Immature natural killer cell (primary cell): ENCODE data around the gene SLC18A3. TPM values are rescaled to one million over a fixed set of nuclear protein-coding genes. Genes with fewer than 3 reads are reported as not detected.

Source experiments
- DNase-seq, 3 donors: peaks; one replicate each; pipeline ENCODE4 v3.0.0; 2022; ENCODE audit warnings: mixed read lengths in 1 of 3
- H3K27ac Mint-ChIP-seq, 6 donors: one replicate each; pipeline ENCODE4 v1.8.0; 2020; ENCODE audit warnings: mixed read lengths in 6 of 6, mild to moderate bottlenecking in 5 of 6, inconsistent platforms in 4 of 6, moderate library complexity in 3 of 6
- H3K27me3 Mint-ChIP-seq, 3 donors: one replicate each; pipeline ENCODE4 v1.8.0; 2020 to 2021; ENCODE audit warnings: low read depth in 3 of 3, mild to moderate bottlenecking in 3 of 3, mixed read lengths in 3 of 3, moderate library complexity in 3 of 3, inconsistent platforms in 1 of 3
- H3K36me3 Mint-ChIP-seq, 3 donors: one replicate each; pipeline ENCODE4 v1.8.0; 2020; ENCODE audit warnings: mixed read lengths in 3 of 3, inconsistent platforms in 2 of 3, mild to moderate bottlenecking in 2 of 3
- H3K4me1 Mint-ChIP-seq, 2 donors: one replicate each; pipeline ENCODE4 v1.8.0; 2020; ENCODE audit warnings: inconsistent platforms in 2 of 2, mild to moderate bottlenecking in 2 of 2, mixed read lengths in 2 of 2, moderate library complexity in 1 of 2
- H3K4me3 Mint-ChIP-seq, 5 donors: one replicate each; pipeline ENCODE4 v1.8.0; 2020; ENCODE audit warnings: mild to moderate bottlenecking in 5 of 5, mixed read lengths in 5 of 5, inconsistent platforms in 3 of 5, moderate library complexity in 3 of 5
- H3K9me3 Mint-ChIP-seq, 6 donors: one replicate each; pipeline ENCODE4 v1.8.0; 2020; ENCODE audit warnings: mild to moderate bottlenecking in 6 of 6, mixed read lengths in 6 of 6, inconsistent platforms in 4 of 6, moderate library complexity in 3 of 6
- polyA plus RNA-seq, 3 donors: library from polyadenylated mRNA; unstranded; fragments of 300-500 nt; fragmentation: Illumina TruSeq; gene quantifications; one replicate each; pipeline ENCODE4 v1.2.3, GENCODE V29; 2021

SLC18A3 gene
- polyA plus RNA-seq, 3 donors from 2014 or later = not detected

- no peak overlapping the region for H3K27ac Mint-ChIP-seq
- H3K4me3 Mint-ChIP-seq = no peak overlapping the region
- H3K4me1 Mint-ChIP-seq = no peaks in the 10 kb centered on the region
- DNase-seq = no peak
- no peaks in the 10 kb centered on the region for H3K9me3 Mint-ChIP-seq
- peaks cover 5 to 12% (median 8%) of the 10 kb centered on the region in 3 donors for H3K27me3 Mint-ChIP-seq
- no peaks in the 10 kb centered on the region for H3K36me3 Mint-ChIP-seq
These were observed 10.6 kb upstream of the SLC18A3 start for GRCh38 chr10:49599546-49599945.

- Mint-ChIP-seq H3K9me3 (no peaks in the 10 kb centered on the region), H3K4me1 (no peaks in the 10 kb centered on the region), H3K27ac (no peak overlapping the region), H3K27me3 (peaks cover 4 to 12% (median 12%) of the 10 kb centered on the region in 3 donors), H3K36me3 (no peaks in the 10 kb centered on the region), H3K4me3 (no peak overlapping the region)
- DNase-seq = no peak
These were observed 10.1 kb upstream of the SLC18A3 start for GRCh38 chr10:49600046-49600445.

GRCh38 chr10:49600781-49601400 is 9.2 kb upstream of the SLC18A3 start:
- no peak for DNase-seq
- H3K36me3 Mint-ChIP-seq = no peaks in the 10 kb centered on the region
- no peaks in the 10 kb centered on the region for H3K9me3 Mint-ChIP-seq
- H3K27ac Mint-ChIP-seq = no peak overlapping the region
- no peak overlapping the region for H3K4me3 Mint-ChIP-seq
- peaks cover 4 to 12% (median 10%) of the 10 kb centered on the region in 3 donors for H3K27me3 Mint-ChIP-seq
- H3K4me1 Mint-ChIP-seq = no peaks in the 10 kb centered on the region

- H3K27me3 Mint-ChIP-seq = peaks cover 10 to 15% (median 13%) of the 10 kb centered on the region in 3 donors
- no peaks in the 10 kb centered on the region for H3K36me3 Mint-ChIP-seq
- H3K9me3 Mint-ChIP-seq = peaks cover 0 to 3% (median 0%) of the 10 kb centered on the region in 6 donors
- no peak for DNase-seq
- peaks cover 0 to 3% of the 10 kb centered on the region in 2 donors for H3K4me1 Mint-ChIP-seq
- no peak overlapping the region for H3K27ac Mint-ChIP-seq
- no peak overlapping the region for H3K4me3 Mint-ChIP-seq
These were observed 8.3 kb upstream of the SLC18A3 start for GRCh38 chr10:49601857-49602256.

GRCh38 chr10:49602380-49603023 is 7.6 kb upstream of the SLC18A3 start:
- Mint-ChIP-seq H3K9me3 (peaks cover 0 to 3% (median 0%) of the 10 kb centered on the region in 6 donors), H3K27me3 (peaks cover 13 to 17% (median 14%) of the 10 kb centered on the region in 3 donors), H3K4me1 (peaks cover 3 to 10% of the 10 kb centered on the region in 2 donors), H3K4me3 (no peak overlapping the region), H3K36me3 (no peaks in the 10 kb centered on the region), H3K27ac (no peak overlapping the region)
- DNase-seq = no peak

GRCh38 chr10:49605216-49605938 is 4.7 kb upstream of the SLC18A3 start:
- DNase-seq = no peak
- no peak overlapping the region for H3K27ac Mint-ChIP-seq
- no peak overlapping the region for H3K4me3 Mint-ChIP-seq
- H3K36me3 Mint-ChIP-seq = peaks cover 0 to 3% (median 0%) of the 10 kb centered on the region in 3 donors
- H3K27me3 Mint-ChIP-seq = peaks cover 15 to 23% (median 19%) of the 10 kb centered on the region in 3 donors
- H3K9me3 Mint-ChIP-seq = peaks cover 0 to 12% (median 0%) of the 10 kb centered on the region in 6 donors
- H3K4me1 Mint-ChIP-seq = peaks cover 3 to 14% of the 10 kb centered on the region in 2 donors

- Mint-ChIP-seq H3K4me1 (peaks cover 3 to 14% of the 10 kb centered on the region in 2 donors), H3K27me3 (peaks cover 15 to 19% (median 19%) of the 10 kb centered on the region in 3 donors), H3K4me3 (no peak overlapping the region), H3K27ac (no peak overlapping the region), H3K9me3 (peaks cover 0 to 12% (median 0%) of the 10 kb centered on the region in 6 donors), H3K36me3 (peaks cover 0 to 3% (median 0%) of the 10 kb centered on the region in 3 donors)
- no peak for DNase-seq
These were observed 4.1 kb upstream of the SLC18A3 start for GRCh38 chr10:49605939-49606509.

- Mint-ChIP-seq H3K4me3 (no peak overlapping the region), H3K9me3 (peaks cover 0 to 12% (median 0%) of the 10 kb centered on the region in 6 donors), H3K4me1 (peaks cover 3 to 14% of the 10 kb centered on the region in 2 donors), H3K27me3 (peaks cover 21 to 24% (median 23%) of the 10 kb centered on the region in 3 donors), H3K36me3 (peaks cover 0 to 3% (median 0%) of the 10 kb centered on the region in 3 donors), H3K27ac (no peak overlapping the region)
- peak; percentile 50 to 59 (median 57) for DNase-seq
These were observed 3.1 kb upstream of the SLC18A3 start for GRCh38 chr10:49606981-49607535.

- H3K27me3 Mint-ChIP-seq = peaks cover 26 to 36% (median 33%) of the 10 kb centered on the region in 3 donors
- H3K27ac Mint-ChIP-seq = no peak overlapping the region
- H3K4me1 Mint-ChIP-seq = peaks cover 3 to 16% of the 10 kb centered on the region in 2 donors
- peaks cover 0 to 3% (median 0%) of the 10 kb centered on the region in 3 donors for H3K36me3 Mint-ChIP-seq
- peaks cover 0 to 12% (median 0%) of the 10 kb centered on the region in 6 donors for H3K9me3 Mint-ChIP-seq
- H3K4me3 Mint-ChIP-seq = no peak overlapping the region
- DNase-seq = no peak
These were observed 1.7 kb upstream of the SLC18A3 start for GRCh38 chr10:49608166-49609005.

GRCh38 chr10:49609006-49609282 is 1.2 kb upstream of the SLC18A3 start:
- H3K4me1 Mint-ChIP-seq = peaks cover 3 to 21% of the 10 kb centered on the region in 2 donors
- H3K27me3 Mint-ChIP-seq = peaks cover 30 to 41% (median 35%) of the 10 kb centered on the region in 3 donors
- peaks cover 0 to 12% (median 0%) of the 10 kb centered on the region in 6 donors for H3K9me3 Mint-ChIP-seq
- no peak overlapping the region for H3K27ac Mint-ChIP-seq
- H3K4me3 Mint-ChIP-seq = no peak overlapping the region
- H3K36me3 Mint-ChIP-seq = peaks cover 0 to 3% (median 0%) of the 10 kb centered on the region in 3 donors
- no peak for DNase-seq

- peaks cover 3 to 21% of the 10 kb centered on the region in 2 donors for H3K4me1 Mint-ChIP-seq
- no peak overlapping the region for H3K4me3 Mint-ChIP-seq
- DNase-seq = no peak
- peaks cover 30 to 42% (median 35%) of the 10 kb centered on the region in 3 donors for H3K27me3 Mint-ChIP-seq
- no peak overlapping the region for H3K27ac Mint-ChIP-seq
- peaks cover 0 to 12% (median 0%) of the 10 kb centered on the region in 6 donors for H3K9me3 Mint-ChIP-seq
- peaks cover 0 to 3% (median 0%) of the 10 kb centered on the region in 3 donors for H3K36me3 Mint-ChIP-seq
These were observed 612 bp upstream of the SLC18A3 start for GRCh38 chr10:49609283-49610113.

- Mint-ChIP-seq H3K27ac (no peak overlapping the region), H3K9me3 (peaks cover 0 to 12% (median 0%) of the 10 kb centered on the region in 6 donors), H3K4me3 (no peak overlapping the region), H3K27me3 (peaks cover 31 to 43% (median 32%) of the 10 kb centered on the region in 3 donors), H3K36me3 (peaks cover 0 to 3% (median 0%) of the 10 kb centered on the region in 3 donors), H3K4me1 (peaks cover 3 to 21% of the 10 kb centered on the region in 2 donors)
- no peak for DNase-seq
These were observed 502 bp downstream of the SLC18A3 start for GRCh38 chr10:49610458-49611165.
